ENCODE measurements around the gene AUTS2.

- no peak for TF ChIP-seq SMC3 (IDR thresholded peaks at IDR 0.05; ENCODE audit: borderline replicate concordance, low read length)
- TF ChIP-seq EP300 (IDR thresholded peaks at IDR 0.05; ENCODE audit: borderline replicate concordance in 1 of 2, control insufficient read depth in 1 of 2, low read depth in 2 of 2, low read length in 2 of 2) = no peak
- no peak for TF ChIP-seq KAT2A (conservative IDR thresholded peaks at IDR 0.05; ENCODE audit: control insufficient read depth, low read depth, low read length)
- no peak for TF ChIP-seq ZNF592 (IDR thresholded peaks at IDR 0.05)
- TF ChIP-seq CTCF (IDR thresholded peaks at IDR 0.05 in 2 of 3, conservative IDR thresholded peaks at IDR 0.05 in 1 of 3; ENCODE audit: control insufficient read depth in 2 of 3, extremely low read depth in 1 of 3, insufficient read depth in 1 of 3, low read depth in 3 of 3, low read length in 3 of 3) = no peak
- TF ChIP-seq POLR2A (IDR thresholded peaks at IDR 0.05; ENCODE audit: low read depth, low read length) = no peak
- no peak for TF ChIP-seq ZNF384 (IDR thresholded peaks at IDR 0.05; ENCODE audit: borderline replicate concordance, low read depth, low read length)
- TF ChIP-seq BMI1 (IDR thresholded peaks at IDR 0.05; ENCODE audit: borderline replicate concordance) = no peak
- TF ChIP-seq REST (IDR thresholded peaks at IDR 0.05; ENCODE audit: low read depth, low read length) = no peak
- TF ChIP-seq MXI1 (IDR thresholded peaks at IDR 0.05; ENCODE audit: low read depth, low read length) = no peak
- TF ChIP-seq CHD4 (IDR thresholded peaks at IDR 0.05) = no peak
These were observed 1180.3 kb downstream of the AUTS2 start for GRCh38 chr7:70778585-70778984.

All from GM12878 (cell line).